ENCODE measurements around the gene COLQ. TPM values are rescaled to one million over a fixed set of nuclear protein-coding genes. Genes with fewer than 3 reads are reported as not detected.

Gene COLQ
- total RNA-seq, 2 donors from 2014 or later, result 0.98 to 2.9 TPM

GRCh38 chr3:15453991-15454625, 67.4 kb downstream of the COLQ start:
- H3K27ac Mint-ChIP-seq, result no peak overlapping the region
- ATAC-seq (no peak), DNase-seq (ENCODE audit: low spot score in 2 of 2) (no peak)
- H3K36me3 Mint-ChIP-seq, result no peaks in the 10 kb centered on the region
- no peaks in the 10 kb centered on the region for H3K9me3 Mint-ChIP-seq

- H3K9me3 Mint-ChIP-seq, result no peaks in the 10 kb centered on the region
- no peak overlapping the region for H3K27ac Mint-ChIP-seq
- no peak for DNase-seq (ENCODE audit: low spot score in 2 of 2)
- no peak for ATAC-seq
- no peaks in the 10 kb centered on the region for H3K36me3 Mint-ChIP-seq
Measured at GRCh38 chr3:15453501-15453900, 68.0 kb downstream of the COLQ start.

- H3K9me3 Mint-ChIP-seq, result no peaks in the 10 kb centered on the region
- peak overlapping the region in 1 of 2 donors; percentile 3 for H3K27ac Mint-ChIP-seq
- DNase-seq (ENCODE audit: low spot score in 2 of 2), result no peak
- no peak for ATAC-seq
- no peaks in the 10 kb centered on the region for H3K36me3 Mint-ChIP-seq
Measured at GRCh38 chr3:15452961-15453360, 68.5 kb downstream of the COLQ start.

- no peak for ATAC-seq
- H3K27ac Mint-ChIP-seq, result no peak overlapping the region
Measured at GRCh38 chr3:15452156-15452555, 69.3 kb downstream of the COLQ start.

GRCh38 chr3:15451216-15452113, 70.0 kb downstream of the COLQ start:
- DNase-seq (ENCODE audit: low spot score in 2 of 2), result no peak
- ATAC-seq, result no peak
- Mint-ChIP-seq H3K36me3 (no peaks in the 10 kb centered on the region), H3K27ac (peak overlapping the region in 1 of 2 donors; percentile 50), H3K9me3 (no peaks in the 10 kb centered on the region)

More at GRCh38 chr3:15452156-15452555, 69.3 kb downstream of the COLQ start:
- Mint-ChIP-seq H3K9me3 (no peaks in the 10 kb centered on the region), H3K36me3 (no peaks in the 10 kb centered on the region)
- no peak for DNase-seq (ENCODE audit: low spot score in 2 of 2)

- Mint-ChIP-seq H3K36me3 (no peaks in the 10 kb centered on the region), H3K27ac (peak overlapping the region in 1 of 2 donors; percentile 50), H3K9me3 (no peaks in the 10 kb centered on the region)
- DNase-seq (ENCODE audit: low spot score in 2 of 2), result no peak
- ATAC-seq, result no peak
Measured at GRCh38 chr3:15450438-15451215, 70.9 kb downstream of the COLQ start.

- DNase-seq (ENCODE audit: low spot score in 2 of 2), result no peak
- Mint-ChIP-seq H3K36me3 (no peaks in the 10 kb centered on the region), H3K27ac (no peak overlapping the region), H3K9me3 (no peaks in the 10 kb centered on the region)
- no peak for ATAC-seq
Measured at GRCh38 chr3:15449489-15450224, 71.8 kb downstream of the COLQ start.

- H3K36me3 Mint-ChIP-seq, result peaks cover 9 to 25% of the 10 kb centered on the region in 2 donors
- ATAC-seq (no peak), DNase-seq (ENCODE audit: low spot score in 2 of 2) (no peak)
- H3K27ac Mint-ChIP-seq, result peak overlapping the region; percentile 7 to 8
- H3K9me3 Mint-ChIP-seq, result no peaks in the 10 kb centered on the region
Measured at GRCh38 chr3:15443826-15444524, 77.5 kb downstream of the COLQ start.

- peaks cover 9 to 36% of the 10 kb centered on the region in 2 donors for H3K36me3 Mint-ChIP-seq
- H3K27ac Mint-ChIP-seq, result peak overlapping the region; percentile 75 to 79
- DNase-seq (ENCODE audit: low spot score in 2 of 2) (no peak), ATAC-seq (peak in 1 of 2 donors; percentile 55)
- no peaks in the 10 kb centered on the region for H3K9me3 Mint-ChIP-seq
Measured at GRCh38 chr3:15440891-15441290, 80.6 kb downstream of the COLQ start.

- Mint-ChIP-seq H3K27ac (peak overlapping the region in 1 of 2 donors; percentile 44), H3K9me3 (no peaks in the 10 kb centered on the region), H3K36me3 (peaks cover 9 to 41% of the 10 kb centered on the region in 2 donors)
- ATAC-seq (peak in 1 of 2 donors; percentile 71), DNase-seq (ENCODE audit: low spot score in 2 of 2) (no peak)
Measured at GRCh38 chr3:15439476-15439875, 82.0 kb downstream of the COLQ start.

GRCh38 chr3:15438983-15439382, 82.5 kb downstream of the COLQ start:
- H3K27ac Mint-ChIP-seq, result no peak overlapping the region
- H3K9me3 Mint-ChIP-seq, result no peaks in the 10 kb centered on the region
- no peak for ATAC-seq
- DNase-seq (ENCODE audit: low spot score in 2 of 2), result no peak
- H3K36me3 Mint-ChIP-seq, result peaks cover 9 to 46% of the 10 kb centered on the region in 2 donors

- Mint-ChIP-seq H3K36me3 (peaks cover 11 to 52% of the 10 kb centered on the region in 2 donors), H3K9me3 (no peaks in the 10 kb centered on the region), H3K27ac (peak overlapping the region in 1 of 2 donors; percentile 46)
- no peak for ATAC-seq
- DNase-seq (ENCODE audit: low spot score in 2 of 2), result no peak
Measured at GRCh38 chr3:15436246-15436645, 85.3 kb downstream of the COLQ start.

- peaks cover 8 to 41% of the 10 kb centered on the region in 2 donors for H3K36me3 Mint-ChIP-seq
- H3K9me3 Mint-ChIP-seq, result no peaks in the 10 kb centered on the region
- DNase-seq (ENCODE audit: low spot score in 2 of 2), result no peak
- no peak for ATAC-seq
- H3K27ac Mint-ChIP-seq, result no peak overlapping the region
Measured at GRCh38 chr3:15434756-15435155, 86.8 kb downstream of the COLQ start.

GRCh38 chr3:15433531-15433930, 88.0 kb downstream of the COLQ start:
- DNase-seq (ENCODE audit: low spot score in 2 of 2), result no peak
- H3K36me3 Mint-ChIP-seq, result peaks cover 11 to 34% of the 10 kb centered on the region in 2 donors
- no peak overlapping the region for H3K27ac Mint-ChIP-seq
- H3K9me3 Mint-ChIP-seq, result no peaks in the 10 kb centered on the region
- ATAC-seq, result no peak

- H3K9me3 Mint-ChIP-seq, result peaks cover 0 to 6% of the 10 kb centered on the region in 2 donors
- peaks cover 33 to 53% of the 10 kb centered on the region in 2 donors for H3K36me3 Mint-ChIP-seq
- DNase-seq (ENCODE audit: low spot score in 2 of 2), result no peak
- ATAC-seq, result no peak
- peak overlapping the region in 1 of 2 donors; percentile 78 for H3K27ac Mint-ChIP-seq
Measured at GRCh38 chr3:15431256-15431837, 90.2 kb downstream of the COLQ start.

All from activated naive CD4-positive, alpha-beta T cell treated with anti-CD3 and anti-CD28 coated beads, Interleukin-2, amount 50 U/mL, for 72 hours (primary cell).